Measurements from ENCODE around the gene ENKUR.

The ENKUR gene

DNA sequence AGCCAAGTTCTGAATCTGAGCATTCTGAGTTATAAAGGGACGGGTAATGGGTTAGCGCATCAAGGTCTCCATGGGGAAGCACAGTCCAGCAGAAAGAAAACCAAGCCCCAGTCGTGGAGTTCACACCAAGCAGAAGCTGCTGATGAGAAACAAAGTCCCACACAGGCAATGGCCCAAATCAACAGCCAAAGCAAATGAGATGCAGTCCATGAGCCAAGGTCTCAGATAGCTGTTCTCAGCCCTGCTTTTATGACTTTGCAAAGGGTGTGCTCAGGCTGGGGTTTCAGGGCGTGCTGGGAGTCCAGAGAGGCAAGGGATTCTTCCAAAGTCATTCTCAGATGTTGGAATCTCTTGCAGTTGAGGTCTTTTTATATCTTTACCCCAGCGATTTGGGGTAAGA is 32.5 kb upstream of the ENKUR start:
- TF ChIP-seq CTCF (IDR thresholded peaks at IDR 0.05; ENCODE audit: low read depth, low read length) = no peak
- in situ Hi-C loops (cut with HindIII; ENCODE audit: low sequenced_read_pairs) = no loop called here
- DNase-seq (ENCODE audit: low read depth, low spot score) = no peak
- H3K4me3 ChIP-seq (ENCODE audit: low read depth, low read length) = no peak overlapping the region

- peak; percentile 73 for DNase-seq (ENCODE audit: low read depth, low spot score)
- in situ Hi-C loops (cut with HindIII; ENCODE audit: low sequenced_read_pairs) = no loop called here
- TF ChIP-seq CTCF (IDR thresholded peaks at IDR 0.05; ENCODE audit: low read depth, low read length) = no peak
- H3K4me3 ChIP-seq (ENCODE audit: low read depth, low read length) = no peak overlapping the region
Observed at GRCh38 chr10:25047591-25048301, 31.8 kb upstream of the ENKUR start.

DNA sequence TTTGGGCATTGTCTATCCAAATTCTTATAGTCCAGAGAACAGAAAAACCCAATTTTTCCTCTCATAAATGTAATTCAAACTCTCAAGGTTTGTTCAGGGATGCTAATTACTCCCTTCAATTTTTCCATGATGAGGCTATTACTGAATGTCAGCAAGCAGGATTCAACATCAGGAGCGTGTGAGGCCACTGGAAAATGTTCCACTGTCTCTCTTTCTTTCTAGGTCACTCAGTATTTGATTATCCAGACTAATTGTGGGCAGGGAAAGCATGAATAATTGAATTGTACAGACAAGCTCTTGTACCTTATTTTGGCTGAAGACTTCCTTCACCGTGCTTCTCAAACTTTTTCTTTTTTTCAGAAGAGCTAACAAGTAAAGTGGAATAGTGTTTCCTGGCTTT is 31.1 kb upstream of the ENKUR start:
- in situ Hi-C loops (cut with HindIII; ENCODE audit: low sequenced_read_pairs) = no loop called here
- TF ChIP-seq CTCF (IDR thresholded peaks at IDR 0.05; ENCODE audit: low read depth, low read length) = no peak
- no peak for DNase-seq (ENCODE audit: low read depth, low spot score)
- H3K4me3 ChIP-seq (ENCODE audit: low read depth, low read length) = no peak overlapping the region

- DNase-seq (ENCODE audit: low read depth, low spot score) = no peak
- in situ Hi-C loops (cut with HindIII; ENCODE audit: low sequenced_read_pairs) = no loop called here
- H3K4me3 ChIP-seq (ENCODE audit: low read depth, low read length) = no peak overlapping the region
- no peak for TF ChIP-seq CTCF (IDR thresholded peaks at IDR 0.05; ENCODE audit: low read depth, low read length)
Observed at GRCh38 chr10:25046641-25047040, 30.7 kb upstream of the ENKUR start.

GRCh38 chr10:25039531-25039930 is 23.6 kb upstream of the ENKUR start:
- no peak for DNase-seq (ENCODE audit: low read depth, low spot score)
- in situ Hi-C loops (cut with HindIII; ENCODE audit: low sequenced_read_pairs) = no loop called here
- no peak overlapping the region for H3K4me3 ChIP-seq (ENCODE audit: low read depth, low read length)
- no peak for TF ChIP-seq CTCF (IDR thresholded peaks at IDR 0.05; ENCODE audit: low read depth, low read length)

GRCh38 chr10:25038325-25038724 is 22.4 kb upstream of the ENKUR start:
- no peak overlapping the region for H3K4me3 ChIP-seq (ENCODE audit: low read depth, low read length)
- no peak for DNase-seq (ENCODE audit: low read depth, low spot score)
- TF ChIP-seq CTCF (IDR thresholded peaks at IDR 0.05; ENCODE audit: low read depth, low read length) = no peak
- in situ Hi-C loops (cut with HindIII; ENCODE audit: low sequenced_read_pairs) = no loop called here
